OCI-LY1 (cell line): Measurements from ENCODE around the gene HMG20A.

ENCODE experiments used
- EZH2 ChIP-seq: fragments of 200-600 bp; sonication (generic), shearing (Covaris generic); IDR thresholded peaks from 2 replicates; pipeline ENCODE4 v1.8.0; 2017; ENCODE audit warnings: borderline replicate concordance, mixed run types, mild to moderate bottlenecking, antibody characterized with exemption, low read length, moderate library complexity, mixed read lengths
- TF ChIP-seq, protein P1 (sequence below): fragments of 200-600 bp; sonication (generic), shearing (Covaris generic); IDR thresholded peaks from 2 replicates; pipeline ENCODE4 v1.5.1; 2017; ENCODE audit warnings: mild to moderate bottlenecking, antibody characterized with exemption, low read length, moderate library complexity, mixed read lengths

DNA sequence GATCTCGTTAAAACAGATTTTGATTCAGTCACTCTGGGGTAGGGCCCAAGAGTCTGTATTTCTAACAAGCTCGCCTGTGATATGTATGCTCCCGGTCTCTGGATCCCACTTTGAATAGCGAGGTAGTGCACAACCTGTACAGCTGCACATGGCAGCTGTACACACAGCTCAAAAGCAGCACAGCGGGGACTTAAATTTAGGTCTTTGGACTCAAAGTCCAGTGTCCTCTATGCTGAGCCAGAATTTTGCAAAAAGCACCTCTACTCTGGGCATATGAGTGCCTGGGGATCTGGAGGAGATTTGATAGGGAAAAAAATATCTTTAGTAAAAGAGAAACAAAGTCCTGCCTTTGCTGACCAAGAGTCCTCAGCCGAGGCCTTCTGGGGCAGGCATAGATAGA lies 83.1 kb downstream of the HMG20A start:
- TF ChIP-seq, protein P1, sequence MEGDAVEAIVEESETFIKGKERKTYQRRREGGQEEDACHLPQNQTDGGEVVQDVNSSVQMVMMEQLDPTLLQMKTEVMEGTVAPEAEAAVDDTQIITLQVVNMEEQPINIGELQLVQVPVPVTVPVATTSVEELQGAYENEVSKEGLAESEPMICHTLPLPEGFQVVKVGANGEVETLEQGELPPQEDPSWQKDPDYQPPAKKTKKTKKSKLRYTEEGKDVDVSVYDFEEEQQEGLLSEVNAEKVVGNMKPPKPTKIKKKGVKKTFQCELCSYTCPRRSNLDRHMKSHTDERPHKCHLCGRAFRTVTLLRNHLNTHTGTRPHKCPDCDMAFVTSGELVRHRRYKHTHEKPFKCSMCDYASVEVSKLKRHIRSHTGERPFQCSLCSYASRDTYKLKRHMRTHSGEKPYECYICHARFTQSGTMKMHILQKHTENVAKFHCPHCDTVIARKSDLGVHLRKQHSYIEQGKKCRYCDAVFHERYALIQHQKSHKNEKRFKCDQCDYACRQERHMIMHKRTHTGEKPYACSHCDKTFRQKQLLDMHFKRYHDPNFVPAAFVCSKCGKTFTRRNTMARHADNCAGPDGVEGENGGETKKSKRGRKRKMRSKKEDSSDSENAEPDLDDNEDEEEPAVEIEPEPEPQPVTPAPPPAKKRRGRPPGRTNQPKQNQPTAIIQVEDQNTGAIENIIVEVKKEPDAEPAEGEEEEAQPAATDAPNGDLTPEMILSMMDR, result no peak
- no peak for TF ChIP-seq EZH2
